HUDEP-2 (cell line): ENCODE data around the gene PRMT9.

Source experiments
- DNase-seq, 76 experiments: peaks; one replicate each; lab custom pipeline; 2025; ENCODE audit not compliant: unreplicated experiment in 76 of 76; lab: John Stamatoyannopoulos, UW

PRMT9 gene

GRCh38 chr4:147683717-147684700 lies at the start of gene PRMT9:
Gene PRMT9 (minus strand): TSS chr4:147684163. CDS start chr4:147683987, 176 bp downstream.
- peak in 75 of 76 experiments; percentile 31 to 89 (median 78) for DNase-seq

GRCh38 chr4:147732518-147733235 lies 48.7 kb upstream of the PRMT9 start:
- DNase-seq: peak in 2 of 76 experiments; percentile 1 to 2

- DNase-seq: peak in 16 of 76 experiments; percentile 0 to 24 (median 10)
These were observed 47.9 kb upstream of the PRMT9 start, which contains the start of gene ARHGAP10 for GRCh38 chr4:147731580-147732517. Gene ARHGAP10 (plus strand): TSS chr4:147732088. CDS start chr4:147732302, 214 bp downstream.

GRCh38 chr4:147730333-147730732 lies 46.4 kb upstream of the PRMT9 start:
- no peak for DNase-seq

GRCh38 chr4:147727476-147728028 lies 43.6 kb upstream of the PRMT9 start:
- no peak for DNase-seq

GRCh38 chr4:147725673-147726072 lies 41.7 kb upstream of the PRMT9 start:
- DNase-seq: no peak

GRCh38 chr4:147724468-147725201 lies 40.7 kb upstream of the PRMT9 start:
- DNase-seq: no peak

GRCh38 chr4:147723326-147723725 lies 39.4 kb upstream of the PRMT9 start:
- no peak for DNase-seq

GRCh38 chr4:147717878-147718277 lies 33.9 kb upstream of the PRMT9 start:
- no peak for DNase-seq

GRCh38 chr4:147714575-147715401 lies 30.8 kb upstream of the PRMT9 start:
- no peak for DNase-seq

GRCh38 chr4:147709999-147710398 lies 26.0 kb upstream of the PRMT9 start:
- no peak for DNase-seq

GRCh38 chr4:147707892-147708672 lies 24.1 kb upstream of the PRMT9 start:
- peak in 27 of 76 experiments; percentile 1 to 44 (median 11) for DNase-seq

- DNase-seq: no peak
These were observed 20.9 kb upstream of the PRMT9 start for GRCh38 chr4:147704846-147705245.

- DNase-seq: no peak
These were observed 12.9 kb upstream of the PRMT9 start for GRCh38 chr4:147696866-147697265.

GRCh38 chr4:147693218-147693617 lies 9.3 kb upstream of the PRMT9 start:
- no peak for DNase-seq

GRCh38 chr4:147691820-147692219 lies 7.9 kb upstream of the PRMT9 start:
- no peak for DNase-seq

GRCh38 chr4:147689067-147689466 lies 5.1 kb upstream of the PRMT9 start:
- DNase-seq: no peak

GRCh38 chr4:147683188-147683591 lies 773 bp downstream of the PRMT9 start:
- DNase-seq: peak in 8 of 76 experiments; percentile 1 to 28 (median 5)
